Breast epithelium (tissue), 4 donors: ENCODE measurements around the gene SLC44A1. TPM values are rescaled to one million over a fixed set of nuclear protein-coding genes. Genes with fewer than 3 reads are reported as not detected.

ENCODE experiments used
- DNase-seq, 2 donors: peaks; one replicate each; pipeline ENCODE4 v3.0.0-alpha.2; 2019; ENCODE audit warnings: low spot score in 2 of 2
- H3K27ac ChIP-seq, 2 donors: fragments of 200-600 bp; sonication (generic) in 1 of 2; one replicate each; pipeline ENCODE4 v1.5.1; 2016 to 2019; ENCODE audit warnings: mild to moderate bottlenecking in 1 of 2
- H3K27me3 ChIP-seq, 2 donors: fragments of 200-600 bp; sonication (generic) in 1 of 2; one replicate each; pipeline versions ENCODE4 v1.5.1 to v1.6.0; 2017 to 2019; ENCODE audit warnings: control low read depth in 1 of 2, mild to moderate bottlenecking in 1 of 2
- H3K36me3 ChIP-seq: fragments of 200-600 bp; one replicate; pipeline ENCODE4 v1.5.1; 2019
- H3K4me1 ChIP-seq, 2 donors: fragments of 200-600 bp; sonication (generic); one replicate each; pipeline ENCODE4 v1.5.1; 2016 to 2019; ENCODE audit warnings: control low read depth in 1 of 2
- H3K4me3 ChIP-seq, 3 donors: fragments of 200-600 bp; sonication (generic); 1 replicate in 2 of 3; 2 replicates in 1 of 3; pipeline ENCODE4 v1.5.1; 2016 to 2019; ENCODE audit warnings: mild to moderate bottlenecking in 3 of 3, moderate library complexity in 2 of 3
- H3K9me3 ChIP-seq, 2 donors: fragments of 200-600 bp; sonication (generic) in 1 of 2; one replicate each; pipeline ENCODE4 v1.5.1; 2016 to 2019; ENCODE audit warnings: control low read depth in 1 of 2
- POLR2A ChIP-seq: fragments of 450-650 bp; IDR thresholded peaks from one replicate; pipeline ENCODE4 v1.6.1; 2016; ENCODE audit warnings: antibody characterized with exemption, mild to moderate bottlenecking, moderate library complexity
- POLR2AphosphoS5 ChIP-seq, 3 donors: sonication (generic); formaldehyde crosslinking; IDR thresholded peaks; one replicate each; pipeline ENCODE4 v1.6.1; 2017; ENCODE audit warnings: antibody characterized with exemption in 3 of 3
- intact Hi-C: fragments of 100-400 bp; cut with DNase I; formaldehyde crosslinking; loops from one replicate; pipeline ENCODE4 v1.15.1; 2023; ENCODE audit warnings: low total_unique reads
- total RNA-seq, 3 donors: library from RNA; depleted of rRNA; stranded (reverse); fragments of >200 nt; gene quantifications; one replicate each; pipeline ENCODE4 v1.1.0, GENCODE V29; 2016
- TF ChIP-seq, protein P1 (sequence below), 3 donors: fragments of 450-650 bp; IDR thresholded peaks; one replicate each; pipeline ENCODE4 v1.5.1; 2016 to 2017; ENCODE audit warnings: antibody characterized with exemption in 3 of 3, mild to moderate bottlenecking in 3 of 3, moderate library complexity in 3 of 3

SLC44A1 gene
- total RNA-seq, 3 donors from 2014 or later = 53.7 to 62.6 (median 61.1) TPM

DNA sequence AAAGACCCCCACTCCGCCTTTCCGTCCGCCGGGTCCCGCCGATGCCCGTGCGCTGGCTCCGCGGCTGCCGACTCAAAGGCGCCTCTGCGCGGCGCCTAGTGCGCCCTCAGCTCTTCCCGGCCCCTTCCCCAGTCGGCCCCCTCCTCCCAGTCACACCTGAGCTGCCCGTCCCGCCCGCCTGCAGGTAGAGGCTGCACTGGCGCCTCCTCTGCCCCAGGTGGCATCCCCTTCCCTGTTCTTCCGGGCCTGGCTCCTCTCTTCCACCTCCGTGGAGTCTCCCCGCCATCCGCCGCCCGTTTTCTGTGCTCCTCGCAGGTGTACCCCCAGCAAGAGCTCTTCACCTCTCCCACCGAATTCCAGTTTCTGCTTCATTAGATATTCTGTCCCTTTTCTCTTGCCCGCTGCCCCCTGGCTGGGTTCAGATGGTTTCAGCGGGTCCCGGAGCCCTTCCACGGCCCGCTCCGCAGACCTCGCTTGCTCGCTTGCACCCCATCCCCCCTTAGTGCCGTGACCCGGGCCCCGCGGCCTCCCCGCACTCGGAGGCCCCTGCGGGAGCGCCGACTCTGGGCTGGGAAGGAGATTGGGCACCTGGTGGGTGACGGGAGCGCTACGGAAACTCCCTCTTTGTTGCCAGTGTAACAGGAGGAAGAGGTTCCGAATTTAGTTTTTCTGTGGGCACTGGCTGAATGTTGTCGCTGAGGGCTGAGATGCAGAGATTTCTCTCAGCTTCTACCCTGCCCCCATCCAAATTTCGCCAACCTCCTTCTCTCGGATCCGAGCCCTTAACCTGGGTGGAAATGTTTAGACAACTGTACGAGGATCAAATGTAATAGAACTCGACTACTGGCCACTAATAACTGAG, 809 bp downstream of the SLC44A1 start:
- Histone ChIP-seq H3K36me3 (no peaks in the 10 kb centered on the region), H3K4me3 (peak overlapping the region; percentile 89 to 93 (median 90)), H3K27ac (peak overlapping the region; percentile 90 to 93), H3K4me1 (peaks cover 0 to 6% of the 10 kb centered on the region in 2 donors), H3K27me3 (no peaks in the 10 kb centered on the region), H3K9me3 (no peaks in the 10 kb centered on the region)
- DNase-seq = peak; percentile 57 to 76
- intact Hi-C loops = no loop called here
- TF ChIP-seq POLR2AphosphoS5 (IDR thresholded peaks at IDR 0.05) (peak in 1 of 3 donors; percentile 23), POLR2A (no peak)
- TF ChIP-seq, protein P1, sequence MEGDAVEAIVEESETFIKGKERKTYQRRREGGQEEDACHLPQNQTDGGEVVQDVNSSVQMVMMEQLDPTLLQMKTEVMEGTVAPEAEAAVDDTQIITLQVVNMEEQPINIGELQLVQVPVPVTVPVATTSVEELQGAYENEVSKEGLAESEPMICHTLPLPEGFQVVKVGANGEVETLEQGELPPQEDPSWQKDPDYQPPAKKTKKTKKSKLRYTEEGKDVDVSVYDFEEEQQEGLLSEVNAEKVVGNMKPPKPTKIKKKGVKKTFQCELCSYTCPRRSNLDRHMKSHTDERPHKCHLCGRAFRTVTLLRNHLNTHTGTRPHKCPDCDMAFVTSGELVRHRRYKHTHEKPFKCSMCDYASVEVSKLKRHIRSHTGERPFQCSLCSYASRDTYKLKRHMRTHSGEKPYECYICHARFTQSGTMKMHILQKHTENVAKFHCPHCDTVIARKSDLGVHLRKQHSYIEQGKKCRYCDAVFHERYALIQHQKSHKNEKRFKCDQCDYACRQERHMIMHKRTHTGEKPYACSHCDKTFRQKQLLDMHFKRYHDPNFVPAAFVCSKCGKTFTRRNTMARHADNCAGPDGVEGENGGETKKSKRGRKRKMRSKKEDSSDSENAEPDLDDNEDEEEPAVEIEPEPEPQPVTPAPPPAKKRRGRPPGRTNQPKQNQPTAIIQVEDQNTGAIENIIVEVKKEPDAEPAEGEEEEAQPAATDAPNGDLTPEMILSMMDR (IDR thresholded peaks at IDR 0.05) = peak; percentile 28 to 63 (median 32)

DNA sequence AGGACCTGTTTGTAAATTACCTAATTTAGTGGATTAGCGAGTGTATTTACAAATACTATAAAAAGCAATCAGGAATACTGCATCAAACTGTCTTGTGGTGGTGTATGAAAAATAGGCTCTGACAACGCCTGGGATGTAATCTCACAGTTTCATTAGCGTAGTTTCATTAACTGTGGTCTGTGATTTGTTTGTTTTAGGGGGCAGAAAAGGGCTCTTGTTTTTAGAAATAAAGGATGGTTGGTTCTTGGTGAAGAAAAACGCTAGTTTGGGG, 1.4 kb downstream of the SLC44A1 start:
- TF ChIP-seq, protein P1 (IDR thresholded peaks at IDR 0.05) = no peak
- TF ChIP-seq POLR2A (no peak), POLR2AphosphoS5 (IDR thresholded peaks at IDR 0.05) (no peak)
- intact Hi-C loops = no loop called here
- no peak for DNase-seq
- Histone ChIP-seq H3K4me3 (peak overlapping the region; percentile 89 to 93 (median 90)), H3K27me3 (no peaks in the 10 kb centered on the region), H3K36me3 (no peaks in the 10 kb centered on the region), H3K4me1 (peaks cover 0 to 6% of the 10 kb centered on the region in 2 donors), H3K9me3 (no peaks in the 10 kb centered on the region), H3K27ac (peak overlapping the region; percentile 90 to 93)

DNA sequence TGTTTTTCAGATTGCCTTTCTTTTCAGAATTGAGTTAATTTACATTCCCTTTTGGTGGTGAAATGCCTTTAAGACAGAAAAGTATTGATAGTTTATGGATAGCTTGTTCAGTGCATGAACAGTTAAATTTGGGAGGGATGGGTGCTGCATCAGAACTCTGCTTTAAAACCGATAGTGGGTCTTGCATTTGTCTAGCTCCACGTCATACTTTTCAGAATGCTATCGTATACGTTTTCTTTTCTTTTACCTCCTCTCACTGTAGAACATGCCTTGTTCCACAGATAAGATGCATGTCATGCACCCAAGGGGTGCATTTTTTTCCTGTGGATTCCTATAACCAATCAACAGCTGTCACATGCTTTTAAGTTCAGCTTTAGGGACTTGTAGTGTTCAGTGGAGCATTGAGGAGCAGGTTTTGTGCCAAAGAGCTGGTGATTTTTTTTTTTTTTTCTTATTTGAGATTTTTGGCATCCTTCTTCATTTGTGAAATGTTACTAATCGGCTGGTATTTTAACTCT, 2.3 kb downstream of the SLC44A1 start:
- no peaks in the 10 kb centered on the region for H3K4me1 ChIP-seq
- H3K27me3 ChIP-seq = no peaks in the 10 kb centered on the region
- H3K4me3 ChIP-seq = peak overlapping the region in 1 of 3 donors; percentile 89
- no peaks in the 10 kb centered on the region for H3K9me3 ChIP-seq
- no peak for DNase-seq
- TF ChIP-seq, protein P1 (IDR thresholded peaks at IDR 0.05) = no peak
- TF ChIP-seq POLR2AphosphoS5 (IDR thresholded peaks at IDR 0.05) (no peak), POLR2A (no peak)
- H3K36me3 ChIP-seq = no peaks in the 10 kb centered on the region
- intact Hi-C loops = no loop called here
- no peak overlapping the region for H3K27ac ChIP-seq

DNA sequence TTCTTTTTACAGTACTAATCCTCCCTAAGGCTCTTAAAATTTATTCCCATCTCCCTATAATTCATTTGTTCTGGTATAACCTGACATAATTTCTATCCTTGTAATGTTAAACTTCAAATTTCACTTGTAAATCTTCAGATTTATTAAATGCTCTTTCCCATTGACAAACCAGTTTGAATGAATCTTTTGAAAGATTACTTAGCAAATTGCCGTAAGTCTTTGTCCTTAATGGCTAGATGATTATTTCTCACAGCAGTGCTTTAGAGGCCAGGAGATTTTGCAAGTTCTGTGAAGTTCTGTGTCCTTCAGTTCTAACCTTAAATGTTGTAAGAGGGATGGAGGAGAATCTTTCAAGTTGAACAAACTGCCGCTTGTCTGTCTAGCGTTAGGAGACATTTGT, 4.2 kb downstream of the SLC44A1 start:
- no peaks in the 10 kb centered on the region for H3K27me3 ChIP-seq
- no peaks in the 10 kb centered on the region for H3K9me3 ChIP-seq
- H3K36me3 ChIP-seq = no peaks in the 10 kb centered on the region
- no peak for DNase-seq
- H3K27ac ChIP-seq = no peak overlapping the region
- no peak overlapping the region for H3K4me3 ChIP-seq
- intact Hi-C loops = no loop called here
- no peaks in the 10 kb centered on the region for H3K4me1 ChIP-seq
- TF ChIP-seq POLR2AphosphoS5 (IDR thresholded peaks at IDR 0.05) (no peak), POLR2A (no peak)
- TF ChIP-seq, protein P1 (IDR thresholded peaks at IDR 0.05) = no peak

DNA sequence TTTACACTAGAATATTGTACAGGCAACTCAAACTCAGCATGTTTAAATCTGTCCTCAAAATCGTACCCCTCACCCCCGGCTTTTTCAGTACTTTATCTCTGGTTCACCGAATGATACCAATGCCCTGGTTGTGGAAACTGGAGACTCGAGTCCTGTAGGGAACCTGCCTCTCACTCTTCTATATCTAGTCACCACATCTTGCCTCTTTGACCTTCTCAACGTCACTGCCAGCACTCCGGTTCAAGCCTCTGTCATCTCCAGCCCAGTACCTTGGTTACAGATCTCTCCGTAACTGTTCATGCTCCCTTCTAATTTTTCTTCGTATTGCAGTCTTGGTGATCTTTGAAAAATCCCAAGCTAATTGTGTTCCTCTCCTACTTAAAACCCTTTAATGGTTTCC, 6.7 kb downstream of the SLC44A1 start:
- H3K27me3 ChIP-seq = no peaks in the 10 kb centered on the region
- H3K36me3 ChIP-seq = no peaks in the 10 kb centered on the region
- no peak overlapping the region for H3K4me3 ChIP-seq
- no peak overlapping the region for H3K27ac ChIP-seq
- intact Hi-C loops = no loop called here
- TF ChIP-seq POLR2AphosphoS5 (IDR thresholded peaks at IDR 0.05) = no peak
- TF ChIP-seq, protein P1 (IDR thresholded peaks at IDR 0.05) = no peak
- DNase-seq = no peak
- H3K4me1 ChIP-seq = no peaks in the 10 kb centered on the region
- H3K9me3 ChIP-seq = no peaks in the 10 kb centered on the region
